Measurements from ENCODE around the gene CDCA5. TPM values are rescaled to one million over a fixed set of nuclear protein-coding genes. Genes with fewer than 3 reads are reported as not detected.

The CDCA5 gene
- total and polyA plus RNA-seq, 2 donors from 2014 or later: 0.43 to 1.4 TPM

- Histone ChIP-seq H3K9me3 (ENCODE audit: control insufficient read depth in 2 of 3, insufficient read depth in 1 of 3, low read length in 3 of 3) (no peaks in the 10 kb centered on the region), H3K27me3 (ENCODE audit: control insufficient read depth, insufficient read depth, low read length) (no peaks in the 10 kb centered on the region), H3K4me3 (ENCODE audit: low read length in 3 of 3) (no peak overlapping the region), H3K4me1 (ENCODE audit: control insufficient read depth in 2 of 3, insufficient read depth in 2 of 3, low read depth in 1 of 3, low read length in 3 of 3) (no peaks in the 10 kb centered on the region), H3K9ac (ENCODE audit: low read length in 3 of 3) (no peak overlapping the region), H3K27ac (ENCODE audit: low read depth in 2 of 2, low read length in 2 of 2) (no peak overlapping the region), H3K36me3 (ENCODE audit: control insufficient read depth in 2 of 3, insufficient read depth in 3 of 3, low read length in 3 of 3) (no peaks in the 10 kb centered on the region)
- TF ChIP-seq, protein P1, sequence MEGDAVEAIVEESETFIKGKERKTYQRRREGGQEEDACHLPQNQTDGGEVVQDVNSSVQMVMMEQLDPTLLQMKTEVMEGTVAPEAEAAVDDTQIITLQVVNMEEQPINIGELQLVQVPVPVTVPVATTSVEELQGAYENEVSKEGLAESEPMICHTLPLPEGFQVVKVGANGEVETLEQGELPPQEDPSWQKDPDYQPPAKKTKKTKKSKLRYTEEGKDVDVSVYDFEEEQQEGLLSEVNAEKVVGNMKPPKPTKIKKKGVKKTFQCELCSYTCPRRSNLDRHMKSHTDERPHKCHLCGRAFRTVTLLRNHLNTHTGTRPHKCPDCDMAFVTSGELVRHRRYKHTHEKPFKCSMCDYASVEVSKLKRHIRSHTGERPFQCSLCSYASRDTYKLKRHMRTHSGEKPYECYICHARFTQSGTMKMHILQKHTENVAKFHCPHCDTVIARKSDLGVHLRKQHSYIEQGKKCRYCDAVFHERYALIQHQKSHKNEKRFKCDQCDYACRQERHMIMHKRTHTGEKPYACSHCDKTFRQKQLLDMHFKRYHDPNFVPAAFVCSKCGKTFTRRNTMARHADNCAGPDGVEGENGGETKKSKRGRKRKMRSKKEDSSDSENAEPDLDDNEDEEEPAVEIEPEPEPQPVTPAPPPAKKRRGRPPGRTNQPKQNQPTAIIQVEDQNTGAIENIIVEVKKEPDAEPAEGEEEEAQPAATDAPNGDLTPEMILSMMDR (IDR thresholded peaks at IDR 0.05; ENCODE audit: borderline replicate concordance, extremely low read depth, insufficient read depth): no peak
- no peak for FAIRE-seq
- DNase-seq: no peak
- intact Hi-C loops (cut with DNase I): no loop called here
Observed at GRCh38 chr11:65053827-65054508, 29.9 kb downstream of the CDCA5 start.

- Histone ChIP-seq H3K27me3 (ENCODE audit: control insufficient read depth, insufficient read depth, low read length) (no peaks in the 10 kb centered on the region), H3K9ac (ENCODE audit: low read length in 3 of 3) (no peak overlapping the region), H3K36me3 (ENCODE audit: control insufficient read depth in 2 of 3, insufficient read depth in 3 of 3, low read length in 3 of 3) (no peaks in the 10 kb centered on the region), H3K9me3 (ENCODE audit: control insufficient read depth in 2 of 3, insufficient read depth in 1 of 3, low read length in 3 of 3) (no peaks in the 10 kb centered on the region), H3K27ac (ENCODE audit: low read depth in 2 of 2, low read length in 2 of 2) (no peak overlapping the region), H3K4me1 (ENCODE audit: control insufficient read depth in 2 of 3, insufficient read depth in 2 of 3, low read depth in 1 of 3, low read length in 3 of 3) (peaks cover 0 to 4% (median 0%) of the 10 kb centered on the region in 3 donors), H3K4me3 (ENCODE audit: low read length in 3 of 3) (no peak overlapping the region)
- DNase-seq (no peak), FAIRE-seq (no peak)
- intact Hi-C loops (cut with DNase I): no loop called here
- TF ChIP-seq, protein P1 (IDR thresholded peaks at IDR 0.05; ENCODE audit: borderline replicate concordance, extremely low read depth, insufficient read depth): no peak
Observed at GRCh38 chr11:65051398-65051858, 32.4 kb downstream of the CDCA5 start.

DNA sequence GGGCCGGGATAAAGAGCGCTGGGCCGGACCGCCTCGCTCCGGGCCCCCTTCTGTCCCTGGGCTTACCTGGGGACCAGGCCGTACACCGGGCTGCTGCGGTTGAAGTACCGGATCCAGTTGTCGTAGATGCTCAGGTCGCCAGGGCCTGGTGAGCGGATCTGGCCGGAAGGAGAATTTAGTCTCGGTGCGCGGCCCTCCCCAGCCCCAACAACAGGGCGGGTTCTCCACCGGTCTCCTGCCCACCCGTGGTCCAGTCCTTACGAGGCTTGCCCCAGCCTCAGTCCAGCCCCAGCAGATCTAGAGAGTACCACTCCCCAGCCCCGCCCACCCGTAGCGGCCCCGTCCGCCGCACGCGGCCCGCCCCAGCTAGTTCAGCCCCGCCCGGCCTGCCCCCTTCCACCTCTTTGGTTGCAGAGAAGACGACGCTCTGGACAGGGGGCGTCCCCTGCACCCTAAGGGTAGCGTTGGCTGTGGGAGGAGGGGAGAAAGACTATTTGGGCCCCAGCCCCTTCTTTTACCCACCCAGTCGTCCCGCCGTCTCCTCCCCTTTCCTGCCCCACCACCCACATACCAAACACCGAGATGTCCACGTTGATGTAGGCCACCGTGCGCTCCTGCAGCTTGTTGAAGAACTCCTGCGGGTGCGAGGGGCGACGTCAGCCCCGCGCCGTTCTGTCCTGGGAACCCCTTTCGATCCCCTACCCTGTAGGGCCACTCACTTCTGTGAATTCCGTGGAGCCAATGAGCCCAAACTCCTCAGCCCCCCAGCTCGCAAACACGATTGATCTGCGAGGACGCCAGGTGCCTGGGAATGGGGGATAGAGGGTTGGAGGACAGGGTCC lies 36.0 kb downstream of the CDCA5 start:
- peak in 3 of 5 donors; percentile 17 to 45 (median 22) for DNase-seq

More for the DNA sequence above, 36.0 kb downstream of the CDCA5 start:
- intact Hi-C loops (cut with DNase I): no loop called here
- FAIRE-seq: no peak
- Histone ChIP-seq H3K4me1 (ENCODE audit: control insufficient read depth in 2 of 3, insufficient read depth in 2 of 3, low read depth in 1 of 3, low read length in 3 of 3) (peaks cover 0 to 4% (median 0%) of the 10 kb centered on the region in 3 donors), H3K27ac (ENCODE audit: low read depth in 2 of 2, low read length in 2 of 2) (no peak overlapping the region), H3K4me3 (ENCODE audit: low read length in 3 of 3) (peak overlapping the region; percentile 33 to 58 (median 45)), H3K9ac (ENCODE audit: low read length in 3 of 3) (peak overlapping the region in 2 of 3 donors; percentile 8 to 26), H3K27me3 (ENCODE audit: control insufficient read depth, insufficient read depth, low read length) (no peaks in the 10 kb centered on the region), H3K9me3 (ENCODE audit: control insufficient read depth in 2 of 3, insufficient read depth in 1 of 3, low read length in 3 of 3) (no peaks in the 10 kb centered on the region), H3K36me3 (ENCODE audit: control insufficient read depth in 2 of 3, insufficient read depth in 3 of 3, low read length in 3 of 3) (no peaks in the 10 kb centered on the region)
- TF ChIP-seq, protein P1 (IDR thresholded peaks at IDR 0.05; ENCODE audit: borderline replicate concordance, extremely low read depth, insufficient read depth): no peak
